ENCODE measurements around the gene KRT74. TPM values are rescaled to one million over a fixed set of nuclear protein-coding genes. Genes with fewer than 3 reads are reported as not detected.

Gene KRT74
- total and polyA plus RNA-seq, 9 of the 15 experiments (the other 6 are each of a cell fraction or from before 2014, with no cell fraction given), result not detected

GRCh38 chr12:52582971-52583456 is 9.4 kb upstream of the KRT74 start (continued):
- TF ChIP-seq JUN (IDR thresholded peaks at IDR 0.05; ENCODE audit: borderline replicate concordance, low read depth, low read length) (0 out of 2 replicates have a peak, but pooled peaks have one; percentile 35), JUN (CRISPR knock-in tag; IDR thresholded peaks at IDR 0.05; ENCODE audit: borderline replicate concordance) (no peak), RAD21 (CRISPR knock-in tag; conservative IDR thresholded peaks at IDR 0.05 in 1 of 2, IDR thresholded peaks at IDR 0.05 in 1 of 2) (peak; percentile 95 to 98), RAD51 (IDR thresholded peaks at IDR 0.05; ENCODE audit: borderline replicate concordance, low read depth) (no peak), REST (IDR thresholded peaks at IDR 0.05; ENCODE audit: borderline replicate concordance) (peak; percentile 92), REST (CRISPR knock-in tag; IDR thresholded peaks at IDR 0.05; ENCODE audit: low read depth) (no peak), KLF6 (CRISPR knock-in tag; IDR thresholded peaks at IDR 0.05; ENCODE audit: borderline replicate concordance) (no peak), CC2D1A (IDR thresholded peaks at IDR 0.05) (peak; percentile 50; the same call in 1 of the 2 replicates), ZNF707 (CRISPR knock-in tag; conservative IDR thresholded peaks at IDR 0.05) (no peak), MXD1 (CRISPR knock-in tag; IDR thresholded peaks at IDR 0.05; ENCODE audit: borderline replicate concordance, poor library complexity, severe bottlenecking) (no peak), POLR3A (IDR thresholded peaks at IDR 0.05; ENCODE audit: borderline replicate concordance, extremely low read depth, insufficient read depth, insufficient read length) (no peak), ATF1 (CRISPR knock-in tag; IDR thresholded peaks at IDR 0.05) (no peak), ATF1 (tag; IDR thresholded peaks at IDR 0.05) (no peak), CBX5 (IDR thresholded peaks at IDR 0.05; ENCODE audit: borderline replicate concordance, low read depth) (no peak), TBP (optimal IDR thresholded peaks at IDR 0.05; ENCODE audit: low read depth, low read length) (no peak), ZBTB17 (CRISPR knock-in tag; IDR thresholded peaks at IDR 0.05) (no peak), JUND (IDR thresholded peaks at IDR 0.05; ENCODE audit: borderline replicate concordance, low read depth, low read length) (0 out of 2 replicates have a peak, but pooled peaks have one; percentile 8), JUND (tag; IDR thresholded peaks at IDR 0.05; ENCODE audit: borderline replicate concordance, low read depth, low read length) (no peak), TCF3 (CRISPR knock-in tag; IDR thresholded peaks at IDR 0.05) (no peak), COPS2 (conservative IDR thresholded peaks at IDR 0.05) (no peak), U2AF2 (optimal IDR thresholded peaks at IDR 0.05; ENCODE audit: low read depth, low read length) (no peak), HDAC3 (IDR thresholded peaks at IDR 0.05; ENCODE audit: borderline replicate concordance, partially characterized antibody) (no peak), POLR2AphosphoS2 (IDR thresholded peaks at IDR 0.05; ENCODE audit: low read length) (no peak)
